H1 (cell line): ENCODE measurements around the gene OR1M1. TPM values are rescaled to one million over a fixed set of nuclear protein-coding genes. Genes with fewer than 3 reads are reported as not detected.

Experiments used
- CTCF ChIA-PET: fragments of 300-600 bp; sonication (Branson Sonifier 250); formaldehyde crosslinking; loops from one replicate; lab custom pipeline; 2021; ENCODE audit not compliant: partially characterized antibody; lab: Charles Lee
- POLR2A ChIA-PET: fragments of 300-600 bp; sonication (Branson Sonifier 250); formaldehyde crosslinking; loops from one replicate; lab custom pipeline; 2021; ENCODE audit warnings: inconsistent platforms; ENCODE audit not compliant: partially characterized antibody; lab: Charles Lee
- DNase-seq, 2 experiments: peaks; one replicate each; pipeline versions ENCODE4 v3.0.0 to v3.0.0-alpha.2; 2010 to 2022; ENCODE audit warnings: low spot score in 2 of 2, low read depth in 1 of 2, mixed read lengths in 1 of 2
- FAIRE-seq: peaks from 2 replicates; lab custom pipeline; 2011; peaks lifted over from hg19 to GRCh38; lab: Jason Lieb, UNC
- H2AFZ ChIP-seq: 2 replicates; pipeline ENCODE4 v1.8.1; 2012; ENCODE audit warnings: low read length, inconsistent platforms
- H2AK5ac ChIP-seq: 2 replicates; pipeline ENCODE4 v1.6.1; 2013; ENCODE audit warnings: low read depth, low read length
- H2BK120ac ChIP-seq: replicated peaks from 2 replicates; pipeline ENCODE3; 2013; ENCODE audit warnings: low read depth, low read length, inconsistent platforms
- H2BK12ac ChIP-seq: 2 replicates; pipeline ENCODE4 v1.6.1; 2013; ENCODE audit warnings: low read depth, low read length
- H2BK15ac ChIP-seq: 2 replicates; pipeline ENCODE4 v1.6.1; 2013; ENCODE audit warnings: low read length
- H2BK20ac ChIP-seq: 2 replicates; pipeline ENCODE4 v1.6.1; 2013; ENCODE audit warnings: low read length
- H2BK5ac ChIP-seq: 2 replicates; pipeline ENCODE4 v1.6.1; 2013; ENCODE audit warnings: low read depth, low read length
- H3K14ac ChIP-seq: 2 replicates; pipeline ENCODE4 v1.6.1; 2013; ENCODE audit warnings: inconsistent platforms; ENCODE audit not compliant: insufficient read length
- H3K18ac ChIP-seq: 2 replicates; pipeline ENCODE4 v1.6.1; 2013; ENCODE audit warnings: low read length; ENCODE audit errors: extremely low read depth
- H3K23ac ChIP-seq: 2 replicates; pipeline ENCODE4 v1.6.1; 2013; ENCODE audit warnings: inconsistent platforms; ENCODE audit not compliant: insufficient read length
- H3K23me2 ChIP-seq: 2 replicates; pipeline ENCODE4 v1.6.1; 2013; ENCODE audit warnings: low read depth, low read length
- H3K27ac ChIP-seq: 2 replicates; pipeline ENCODE4 v1.6.1; 2011; ENCODE audit warnings: low read depth, low read length, inconsistent platforms
- H3K27me3 ChIP-seq, 4 experiments: replicated peaks in 1 of 4; 1 replicate in 1 of 4; 2 replicates in 3 of 4; pipeline versions ENCODE4 v1.6.1 to v1.8.1; 2011 to 2013; ENCODE audit warnings: low read length in 3 of 4, mild to moderate bottlenecking in 3 of 4, inconsistent platforms in 2 of 4, mixed read lengths in 2 of 4, moderate library complexity in 1 of 4; ENCODE audit not compliant: control insufficient read depth in 3 of 4, insufficient read depth in 3 of 4; ENCODE audit errors: extremely low read depth in 1 of 4
- H3K36me3 ChIP-seq, 4 experiments: 2 replicates each; pipeline versions ENCODE4 v1.6.1 to v1.8.1; 2011 to 2013; ENCODE audit warnings: mild to moderate bottlenecking in 4 of 4, low read length in 3 of 4, moderate library complexity in 2 of 4, control low read depth in 1 of 4, inconsistent platforms in 1 of 4; ENCODE audit not compliant: insufficient read depth in 4 of 4, control insufficient read depth in 2 of 4
- H3K4ac ChIP-seq: replicated peaks from 2 replicates; pipeline ENCODE3; 2013; ENCODE audit warnings: low read length, low read depth, mixed read lengths, inconsistent platforms; ENCODE audit not compliant: insufficient read length
- H3K4me1 ChIP-seq, 4 experiments: replicated peaks in 1 of 4; 1 replicate in 1 of 4; 2 replicates in 3 of 4; pipeline versions ENCODE4 v1.6.1 to v1.8.1; 2011 to 2013; ENCODE audit warnings: low read length in 3 of 4, inconsistent platforms in 2 of 4, mixed read lengths in 1 of 4; ENCODE audit not compliant: insufficient read depth in 4 of 4, control insufficient read depth in 3 of 4
- H3K4me2 ChIP-seq, 2 experiments: 2 replicates each; pipeline versions ENCODE4 v1.6.1 to v1.8.1; 2011 to 2013; ENCODE audit warnings: low read depth in 2 of 2, low read length in 2 of 2, control low read depth in 1 of 2, inconsistent platforms in 1 of 2, mild to moderate bottlenecking in 1 of 2; ENCODE audit not compliant: insufficient read depth in 1 of 2
- H3K4me3 ChIP-seq, 4 experiments: fragments of 200-600, 300-600 bp in 1 of 4; sonication (generic), shearing (Covaris generic), sonication (Bioruptor Twin) in 1 of 4; 2 replicates each; pipeline versions ENCODE4 v1.5.1 to v1.8.1; 2011 to 2016; ENCODE audit warnings: low read length in 4 of 4, low read depth in 3 of 4, control low read depth in 2 of 4, inconsistent platforms in 2 of 4, mild to moderate bottlenecking in 2 of 4, mixed read lengths in 1 of 4, moderate library complexity in 1 of 4; ENCODE audit not compliant: insufficient read depth in 2 of 4; ENCODE audit errors: extremely low read depth in 1 of 4
- H3K56ac ChIP-seq: replicated peaks from 2 replicates; pipeline ENCODE3; 2013; ENCODE audit warnings: low read depth, mild to moderate bottlenecking, mixed read lengths, low read length, inconsistent platforms; ENCODE audit not compliant: insufficient read length
- H3K79me1 ChIP-seq: 2 replicates; pipeline ENCODE4 v1.6.1; 2013; ENCODE audit warnings: low read depth, low read length, control low read depth
- H3K79me2 ChIP-seq, 2 experiments: 2 replicates each; pipeline versions ENCODE4 v1.6.1 to v1.8.1; 2012 to 2013; ENCODE audit warnings: low read length in 2 of 2, mild to moderate bottlenecking in 2 of 2, inconsistent platforms in 1 of 2; ENCODE audit not compliant: insufficient read depth in 2 of 2, control insufficient read depth in 1 of 2
- H3K9ac ChIP-seq, 4 experiments: replicated peaks in 1 of 4; 1 replicate in 1 of 4; 2 replicates in 3 of 4; pipeline versions ENCODE4 v1.6.1 to v1.8.1; 2011 to 2013; ENCODE audit warnings: low read depth in 3 of 4, low read length in 3 of 4, control low read depth in 2 of 4, mild to moderate bottlenecking in 2 of 4, moderate library complexity in 2 of 4, inconsistent platforms in 1 of 4; ENCODE audit errors: extremely low read depth in 1 of 4
- H3K9me3 ChIP-seq, 2 experiments: 2 replicates each; pipeline versions ENCODE4 v1.6.1 to v1.8.1; 2012 to 2013; ENCODE audit warnings: mild to moderate bottlenecking in 2 of 2, moderate library complexity in 2 of 2, control low read depth in 1 of 2, inconsistent platforms in 1 of 2, low read depth in 1 of 2, low read length in 1 of 2, mixed read lengths in 1 of 2; ENCODE audit not compliant: insufficient read depth in 2 of 2
- H4K20me1 ChIP-seq, 2 experiments: replicated peaks in 1 of 2; 2 replicates each; pipeline versions ENCODE3 to v1.8.1; 2011 to 2013; ENCODE audit warnings: inconsistent platforms in 2 of 2, low read length in 2 of 2, mild to moderate bottlenecking in 1 of 2; ENCODE audit not compliant: insufficient read depth in 2 of 2, control insufficient read depth in 1 of 2
- H4K5ac ChIP-seq: 2 replicates; pipeline ENCODE4 v1.6.1; 2013; ENCODE audit warnings: low read length, low read depth, mixed read lengths, inconsistent platforms; ENCODE audit not compliant: insufficient read length
- H4K8ac ChIP-seq: 2 replicates; pipeline ENCODE4 v1.8.0; 2013; ENCODE audit warnings: mild to moderate bottlenecking, moderate library complexity, low read length, inconsistent platforms; ENCODE audit not compliant: insufficient read depth; ENCODE audit errors: extremely low read depth
- H4K91ac ChIP-seq: replicated peaks from 2 replicates; pipeline ENCODE3; 2013; ENCODE audit warnings: low read length, mixed read lengths, inconsistent platforms; ENCODE audit not compliant: insufficient read length
- CEBPB ChIP-seq: IDR thresholded peaks from 2 replicates; pipeline ENCODE4 v1.6.1; 2012; ENCODE audit warnings: low read depth, low read length
- HDAC2 ChIP-seq, 2 experiments: fragments of 300-600 bp in 1 of 2; sonication (generic) in 1 of 2; IDR thresholded peaks; 2 replicates each; pipeline ENCODE4 v1.6.1; 2011 to 2012; ENCODE audit warnings: low read depth in 2 of 2, low read length in 2 of 2, mild to moderate bottlenecking in 2 of 2, moderate library complexity in 2 of 2, borderline replicate concordance in 1 of 2, inconsistent platforms in 1 of 2
- WGBS, 2 experiments: shearing (Covaris generic) in 1 of 2; methylation state at CpG; one replicate each; pipeline versions ENCODE4 v1.1.6 to v1.1.7; 2013 to 2015; ENCODE audit warnings: low lambda C conversion rate in 2 of 2, mixed read lengths in 2 of 2, inconsistent platforms in 1 of 2, low coverage in 1 of 2, missing lambda C conversion rate in 1 of 2; ENCODE audit not compliant: insufficient replicate concordance in 2 of 2, insufficient coverage in 1 of 2, insufficient read length in 1 of 2; ENCODE audit errors: extremely low coverage in 1 of 2, missing lambda C conversion rate in 1 of 2; 5-methylcytosine and 5-hydroxymethylcytosine counted together
- polyA plus RNA-seq, 7 experiments: library from polyadenylated mRNA; depleted of rRNA in 3 of 7; stranded (reverse) in 5 of 7; unstranded in 2 of 7; fragments of >200 nt in 5 of 7; fragments of 200-250 nt in 2 of 7; gene quantifications; 1 replicate in 5 of 7; 2 replicates in 1 of 7; 4 replicates in 1 of 7; pipeline versions ENCODE4 v1.2.1 to v1.2.3, GENCODE V29; 2011 to 2013; ENCODE audit warnings: missing spikeins in 2 of 7, mixed read lengths in 2 of 7
- total RNA-seq: library from RNA; stranded (reverse); fragmentation: NEBNext Ultra II Directional; extraction: Animal tissue kit (Norgen Biotek cat#: 25700); gene quantifications from 2 replicates; pipeline ENCODE4 v1.2.1, GENCODE V29; 2021

The OR1M1 gene
- total and polyA plus RNA-seq, 2 of the 8 experiments (the other 6 are each of a cell fraction or from before 2014, with no cell fraction given), result 0.12 TPM; not detected in 1

GRCh38 chr19:9041023-9041422, 45.8 kb upstream of the OR1M1 start:
- Histone ChIP-seq H3K4ac (no peak overlapping the region), H3K27ac (no peak overlapping the region), H2BK5ac (no peak overlapping the region), H3K79me2 (no peaks in the 10 kb centered on the region), H3K9me3 (no peaks in the 10 kb centered on the region), H3K14ac (no peak overlapping the region), H2BK20ac (no peak overlapping the region), H4K5ac (no peak overlapping the region), H3K4me2 (no peak overlapping the region), H3K23ac (no peak overlapping the region), H2BK15ac (no peak overlapping the region), H4K20me1 (no peaks in the 10 kb centered on the region), H4K8ac (no peak overlapping the region), H3K79me1 (no peaks in the 10 kb centered on the region), H2AK5ac (no peak overlapping the region), H3K4me3 (no peak overlapping the region), H2BK120ac (no peak overlapping the region), H3K9ac (no peak overlapping the region), H3K56ac (no peak overlapping the region), H3K18ac (no peak overlapping the region), H2AFZ (no peak overlapping the region), H3K23me2 (peaks cover 4% of the 10 kb centered on the region; the same call in 1 of the 2 replicates), H3K4me1 (no peaks in the 10 kb centered on the region), H2BK12ac (no peak overlapping the region), H3K36me3 (no peaks in the 10 kb centered on the region; a peak in 1 of 8 replicates), H4K91ac (no peak overlapping the region), H3K27me3 (no peaks in the 10 kb centered on the region)
- POLR2A ChIA-PET, result interaction anchor here (1.6 kb wide), 1 partner anchor 9 kb away, joined by 4 read pairs; no protein-coding TSS in a partner anchor
- CTCF ChIA-PET, result interaction anchor here (0.6 to 1.2 kb wide), 2 partner anchors 10 to 376 kb away, joined by 3 to 4 read pairs; no protein-coding TSS in a partner anchor
- TF ChIP-seq CEBPB, result peak; percentile 18; the same call in 1 of the 2 replicates
- TF ChIP-seq HDAC2 (IDR thresholded peaks at IDR 0.05; ENCODE audit: borderline replicate concordance in 1 of 2, low read depth in 2 of 2, low read length in 2 of 2), result no peak
- 94% methylated on average over 8 of the region's 8 CpGs; no CpG with 5 or more reads in 1 of the 2 experiments for WGBS, 2 experiments
- DNase-seq, result no peak
- no peak for FAIRE-seq
